A549 (cell line): ENCODE results near the gene TTC27.

Experiments used
- CEBPB ChIP-seq, 2 experiments: fragments of >200 bp in 1 of 2; sonication (Bioruptor Twin) in 1 of 2; formaldehyde crosslinking in 1 of 2; IDR thresholded peaks; 2 replicates each; pipeline ENCODE4 v1.6.1; 2012 to 2016
- CTCF ChIP-seq: fragments of >200 bp; sonication (Bioruptor Twin); formaldehyde crosslinking; IDR thresholded peaks from 3 replicates; pipeline ENCODE4 v1.5.1; 2016
- E2F6 ChIP-seq: IDR thresholded peaks from 2 replicates; pipeline ENCODE4 v1.6.1; 2012; ENCODE audit warnings: low read depth, borderline replicate concordance
- EHF ChIP-seq: fragments of 250-450 bp; sonication (Bioruptor Pico); IDR thresholded peaks from 2 replicates; pipeline ENCODE4 v1.5.0; 2020; ENCODE audit warnings: mild to moderate bottlenecking
- HOXA7 ChIP-seq: fragments of 250-450 bp; sonication (Bioruptor Pico); IDR thresholded peaks from 2 replicates; pipeline ENCODE4 v1.5.0; 2020; ENCODE audit warnings: mild to moderate bottlenecking, moderate library complexity
- JUN ChIP-seq, 2 experiments: fragments of >200 bp; sonication (Bioruptor Twin); formaldehyde crosslinking; IDR thresholded peaks; 2 replicates in 1 of 2; 3 replicates in 1 of 2; pipeline ENCODE4 v1.6.1; 2016 to 2017
- MYC ChIP-seq: IDR thresholded peaks from 2 replicates; pipeline ENCODE4 v1.6.1; 2012; ENCODE audit warnings: mild to moderate bottlenecking, inconsistent platforms, low read length, improper control_type of control experiment, borderline replicate concordance
- PHF8 ChIP-seq: fragments of 200-600 bp; sonication (generic); IDR thresholded peaks from 2 replicates; pipeline ENCODE4 v1.6.1; 2016; ENCODE audit warnings: low read depth, mild to moderate bottlenecking, antibody characterized with exemption, moderate library complexity, borderline replicate concordance
- RNF2 ChIP-seq: fragments of 200-600 bp; sonication (generic); IDR thresholded peaks from 2 replicates; pipeline ENCODE4 v1.6.1; 2016; ENCODE audit warnings: low read depth, mild to moderate bottlenecking, antibody characterized with exemption, moderate library complexity, borderline replicate concordance

GRCh38 chr2:32594573-32594972 is 33.3 kb upstream of the TTC27 start:
- no peak for TF ChIP-seq CEBPB (IDR thresholded peaks at IDR 0.05)
- TF ChIP-seq CTCF, result no peak
- TF ChIP-seq JUN (IDR thresholded peaks at IDR 0.05), result no peak
- no peak for TF ChIP-seq PHF8
- no peak for TF ChIP-seq EHF (CRISPR knock-in tag)
- TF ChIP-seq E2F6, result no peak
- no peak for TF ChIP-seq MYC
- no peak for TF ChIP-seq RNF2
- TF ChIP-seq HOXA7, result no peak
